ENCODE results near the gene TNFRSF11A. TPM values are rescaled to one million over a fixed set of nuclear protein-coding genes. Genes with fewer than 3 reads are reported as not detected.

TNFRSF11A gene
- total RNA-seq, 1 donor from 2014 or later, result 3.9 TPM

- DNase-seq (ENCODE audit: extremely low spot score in 2 of 2), result no peak
- H3K27ac ChIP-seq, result no peak overlapping the region
- H3K36me3 ChIP-seq, result peaks cover 0 to 23% of the 10 kb centered on the region in 2 donors
- intact Hi-C loops (cut with DNase I), result no loop called here
- H3K4me1 ChIP-seq, result peaks cover 16% of the 10 kb centered on the region
- H3K9me3 ChIP-seq, result no peaks in the 10 kb centered on the region
- no peak for TF ChIP-seq POLR2A (IDR thresholded peaks at IDR 0.05)
- TF ChIP-seq POLR2AphosphoS5 (IDR thresholded peaks at IDR 0.05; ENCODE audit: insufficient read depth in 1 of 2, low read depth in 1 of 2), result no peak
- TF ChIP-seq, protein P1, sequence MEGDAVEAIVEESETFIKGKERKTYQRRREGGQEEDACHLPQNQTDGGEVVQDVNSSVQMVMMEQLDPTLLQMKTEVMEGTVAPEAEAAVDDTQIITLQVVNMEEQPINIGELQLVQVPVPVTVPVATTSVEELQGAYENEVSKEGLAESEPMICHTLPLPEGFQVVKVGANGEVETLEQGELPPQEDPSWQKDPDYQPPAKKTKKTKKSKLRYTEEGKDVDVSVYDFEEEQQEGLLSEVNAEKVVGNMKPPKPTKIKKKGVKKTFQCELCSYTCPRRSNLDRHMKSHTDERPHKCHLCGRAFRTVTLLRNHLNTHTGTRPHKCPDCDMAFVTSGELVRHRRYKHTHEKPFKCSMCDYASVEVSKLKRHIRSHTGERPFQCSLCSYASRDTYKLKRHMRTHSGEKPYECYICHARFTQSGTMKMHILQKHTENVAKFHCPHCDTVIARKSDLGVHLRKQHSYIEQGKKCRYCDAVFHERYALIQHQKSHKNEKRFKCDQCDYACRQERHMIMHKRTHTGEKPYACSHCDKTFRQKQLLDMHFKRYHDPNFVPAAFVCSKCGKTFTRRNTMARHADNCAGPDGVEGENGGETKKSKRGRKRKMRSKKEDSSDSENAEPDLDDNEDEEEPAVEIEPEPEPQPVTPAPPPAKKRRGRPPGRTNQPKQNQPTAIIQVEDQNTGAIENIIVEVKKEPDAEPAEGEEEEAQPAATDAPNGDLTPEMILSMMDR (IDR thresholded peaks at IDR 0.05), result no peak
- no peaks in the 10 kb centered on the region for H3K27me3 ChIP-seq
- no peak overlapping the region for H3K4me3 ChIP-seq
Observed at GRCh38 chr18:62280786-62281185, 44.3 kb upstream of the TNFRSF11A start.

DNA sequence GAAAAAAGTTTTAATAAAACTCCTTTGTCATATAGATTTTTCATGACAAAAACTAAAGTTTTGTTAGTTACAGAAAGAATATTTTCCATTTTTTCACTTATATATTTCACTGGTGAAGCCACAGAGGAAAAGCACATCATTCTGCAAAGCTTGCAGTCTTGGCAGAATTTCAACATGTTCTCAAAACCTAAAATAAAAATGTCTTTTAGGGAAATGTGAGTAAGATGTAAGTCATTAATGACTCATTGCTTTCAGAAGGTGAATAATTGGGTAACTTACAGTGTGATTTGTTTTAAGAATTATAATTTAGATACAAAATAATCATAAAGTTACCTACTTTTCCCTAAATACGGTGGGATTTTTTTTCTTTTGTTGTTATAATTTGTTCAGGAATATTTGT, 43.4 kb upstream of the TNFRSF11A start:
- no peak for TF ChIP-seq POLR2AphosphoS5 (IDR thresholded peaks at IDR 0.05; ENCODE audit: insufficient read depth in 1 of 2, low read depth in 1 of 2)
- TF ChIP-seq, protein P1 (IDR thresholded peaks at IDR 0.05), result no peak
- no peak for TF ChIP-seq POLR2A (IDR thresholded peaks at IDR 0.05)
- intact Hi-C loops (cut with DNase I), result no loop called here
- H3K36me3 ChIP-seq, result peaks cover 0 to 23% of the 10 kb centered on the region in 2 donors
- no peak for DNase-seq (ENCODE audit: extremely low spot score in 2 of 2)
- H3K4me3 ChIP-seq, result no peak overlapping the region
- H3K9me3 ChIP-seq, result no peaks in the 10 kb centered on the region
- H3K4me1 ChIP-seq, result peaks cover 16% of the 10 kb centered on the region
- H3K27me3 ChIP-seq, result no peaks in the 10 kb centered on the region
- no peak overlapping the region for H3K27ac ChIP-seq

GRCh38 chr18:62282188-62282629, 42.9 kb upstream of the TNFRSF11A start:
- no peaks in the 10 kb centered on the region for H3K9me3 ChIP-seq
- peaks cover 16% of the 10 kb centered on the region for H3K4me1 ChIP-seq
- DNase-seq (ENCODE audit: extremely low spot score in 2 of 2), result no peak
- TF ChIP-seq, protein P1 (IDR thresholded peaks at IDR 0.05), result no peak
- TF ChIP-seq POLR2AphosphoS5 (IDR thresholded peaks at IDR 0.05; ENCODE audit: insufficient read depth in 1 of 2, low read depth in 1 of 2) (no peak), POLR2A (IDR thresholded peaks at IDR 0.05) (no peak)
- no peak overlapping the region for H3K4me3 ChIP-seq
- intact Hi-C loops (cut with DNase I), result no loop called here
- H3K36me3 ChIP-seq, result peaks cover 0 to 23% of the 10 kb centered on the region in 2 donors
- no peaks in the 10 kb centered on the region for H3K27me3 ChIP-seq
- H3K27ac ChIP-seq, result no peak overlapping the region

GRCh38 chr18:62284637-62285036, 40.5 kb upstream of the TNFRSF11A start:
- TF ChIP-seq POLR2AphosphoS5 (IDR thresholded peaks at IDR 0.05; ENCODE audit: insufficient read depth in 1 of 2, low read depth in 1 of 2), result no peak
- TF ChIP-seq POLR2A (IDR thresholded peaks at IDR 0.05), result no peak
- TF ChIP-seq, protein P1 (IDR thresholded peaks at IDR 0.05), result no peak
- intact Hi-C loops (cut with DNase I), result no loop called here
- Histone ChIP-seq H3K36me3 (peaks cover 0 to 29% of the 10 kb centered on the region in 2 donors), H3K4me1 (peaks cover 16% of the 10 kb centered on the region), H3K27ac (no peak overlapping the region), H3K9me3 (no peaks in the 10 kb centered on the region), H3K27me3 (no peaks in the 10 kb centered on the region), H3K4me3 (no peak overlapping the region)
- no peak for DNase-seq (ENCODE audit: extremely low spot score in 2 of 2)

DNA sequence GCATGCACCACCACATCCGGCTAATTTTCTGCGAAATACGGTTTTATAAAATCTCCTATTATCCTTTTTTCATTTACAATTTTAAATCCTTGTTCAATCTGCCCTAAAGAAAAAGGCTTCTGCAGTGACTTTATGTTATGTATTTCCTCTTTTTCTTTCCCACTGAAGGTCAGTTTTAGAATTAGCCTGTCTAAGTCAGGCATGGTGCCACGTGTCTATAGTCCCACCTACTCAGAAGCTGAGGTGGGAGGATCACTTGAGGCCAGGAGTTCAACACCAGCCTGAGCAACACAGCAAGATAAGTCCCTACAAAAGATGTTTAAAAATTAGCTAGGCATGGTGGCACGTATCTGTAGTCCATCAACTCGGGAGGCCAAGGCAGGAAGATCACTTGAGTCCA, 39.8 kb upstream of the TNFRSF11A start:
- no peak overlapping the region for H3K4me3 ChIP-seq
- intact Hi-C loops (cut with DNase I), result no loop called here
- no peaks in the 10 kb centered on the region for H3K9me3 ChIP-seq
- peaks cover 0 to 29% of the 10 kb centered on the region in 2 donors for H3K36me3 ChIP-seq
- no peaks in the 10 kb centered on the region for H3K27me3 ChIP-seq
- peaks cover 16% of the 10 kb centered on the region for H3K4me1 ChIP-seq
- no peak for DNase-seq (ENCODE audit: extremely low spot score in 2 of 2)
- no peak for TF ChIP-seq POLR2A (IDR thresholded peaks at IDR 0.05)
- H3K27ac ChIP-seq, result no peak overlapping the region
